ENCODE data around the gene PTPRG.

DNA sequence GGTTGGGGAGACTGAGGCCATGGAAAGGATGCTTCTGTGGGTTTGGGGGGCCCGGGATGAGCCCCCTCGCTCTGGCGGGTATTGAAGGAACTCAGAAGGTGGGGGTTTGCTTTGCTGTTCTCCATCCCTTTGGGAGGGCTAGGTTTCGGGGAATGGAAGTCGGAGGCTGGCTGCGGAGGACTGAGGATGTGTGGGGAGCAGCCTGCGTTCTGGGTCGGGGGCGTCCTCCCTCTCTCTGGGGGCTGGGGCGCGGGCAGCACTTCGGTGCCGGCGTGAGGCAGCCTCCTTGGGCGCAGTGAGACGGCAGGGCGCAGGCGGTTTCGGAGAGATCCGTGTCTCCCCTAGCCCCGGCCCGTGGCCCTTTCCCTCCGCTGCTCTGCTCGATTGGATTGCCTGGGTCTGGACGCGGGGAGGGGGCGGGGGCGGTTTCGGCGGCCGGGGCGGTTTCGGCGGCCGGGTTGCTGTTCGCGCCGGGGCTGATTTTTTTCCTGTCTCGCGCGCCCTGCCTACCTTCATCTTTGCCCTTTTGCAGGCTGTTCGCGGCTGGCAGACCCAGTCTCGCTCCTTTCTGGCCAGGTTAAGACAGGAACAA lies 1.4 kb downstream of the PTPRG start:
- TF ChIP-seq CTCF (IDR thresholded peaks at IDR 0.05) (no peak), POLR2AphosphoS5 (IDR thresholded peaks at IDR 0.05; ENCODE audit: low read depth, low read length) (no peak)

Data from Panc1 (cell line).